GM23338 (cell line): ENCODE results near the gene MRAP. TPM values are rescaled to one million over a fixed set of nuclear protein-coding genes. Genes with fewer than 3 reads are reported as not detected.

ENCODE experiments used
- ATAC-seq: fragments of 200-7000 bp; cut with Tn5 transposase; 3 replicates; pipeline ENCODE4 v1.9.1; 2020
- DNase-seq: peaks from one replicate; pipeline ENCODE4 v3.0.0-alpha.2; 2015; ENCODE audit warnings: low spot score
- H2AFZ ChIP-seq: fragments of 200-600 bp; sonication (generic); 2 replicates; pipeline ENCODE4 v1.8.0; 2016; ENCODE audit warnings: antibody characterized with exemption, mild to moderate bottlenecking, moderate library complexity
- H3F3A ChIP-seq: fragments of 200-600 bp; sonication (generic); replicated peaks from 2 replicates; pipeline ENCODE4 v1.8.0; 2017; ENCODE audit warnings: antibody characterized with exemption, mixed run types, low read depth
- H3K27ac ChIP-seq: fragments of 200-600 bp; sonication (generic); 2 replicates; pipeline ENCODE4 v1.6.1; 2016; ENCODE audit warnings: low read depth
- H3K27me3 ChIP-seq: fragments of 200-600 bp; sonication (generic); 2 replicates; pipeline ENCODE4 v1.8.0; 2016; ENCODE audit warnings: mild to moderate bottlenecking, mixed run types, moderate library complexity; ENCODE audit not compliant: insufficient read depth
- H3K36me3 ChIP-seq: fragments of 200-600 bp; sonication (generic); 2 replicates; pipeline ENCODE4 v1.8.0; 2016; ENCODE audit warnings: mild to moderate bottlenecking; ENCODE audit not compliant: insufficient read depth
- H3K4me1 ChIP-seq: fragments of 200-600 bp; sonication (generic); 2 replicates; pipeline ENCODE4 v1.8.0; 2016; ENCODE audit warnings: mild to moderate bottlenecking, moderate library complexity; ENCODE audit not compliant: insufficient read depth
- H3K4me2 ChIP-seq: fragments of 200-600 bp; sonication (generic); 2 replicates; pipeline ENCODE4 v1.7.1; 2017; ENCODE audit warnings: mixed run types
- H3K4me3 ChIP-seq: fragments of 200-600 bp; sonication (generic); 2 replicates; pipeline ENCODE4 v1.6.1; 2016; ENCODE audit warnings: mixed run types
- H3K79me2 ChIP-seq: fragments of 200-600 bp; sonication (generic); replicated peaks from 2 replicates; pipeline ENCODE4 v1.8.0; 2017; ENCODE audit warnings: mild to moderate bottlenecking; ENCODE audit not compliant: insufficient read depth
- H3K9me2 ChIP-seq: fragments of 200-600 bp; sonication (generic); 2 replicates; pipeline ENCODE4 v1.8.0; 2017; ENCODE audit not compliant: insufficient read depth
- H4K20me1 ChIP-seq: fragments of 200-600 bp; sonication (generic); replicated peaks from 2 replicates; pipeline ENCODE4 v1.8.0; 2017; ENCODE audit warnings: mild to moderate bottlenecking; ENCODE audit not compliant: insufficient read depth
- H3K27ac Mint-ChIP-seq: 2 replicates; pipeline ENCODE4 v1.8.0; 2020; ENCODE audit warnings: inconsistent platforms, mild to moderate bottlenecking, moderate library complexity, mixed read lengths
- H3K27me3 Mint-ChIP-seq: 3 replicates; pipeline ENCODE4 v1.8.0; 2022; ENCODE audit warnings: low read depth, mild to moderate bottlenecking, moderate library complexity, mixed read lengths, inconsistent platforms; ENCODE audit not compliant: insufficient read depth, poor library complexity
- H3K36me3 Mint-ChIP-seq: 3 replicates; pipeline ENCODE4 v1.8.0; 2021; ENCODE audit warnings: low read depth, mild to moderate bottlenecking, inconsistent platforms, moderate library complexity, mixed read lengths
- H3K4me1 Mint-ChIP-seq: 3 replicates; pipeline ENCODE4 v1.8.0; 2020; ENCODE audit warnings: mild to moderate bottlenecking, inconsistent platforms, mixed read lengths
- H3K4me3 Mint-ChIP-seq: 3 replicates; pipeline ENCODE4 v1.8.0; 2021; ENCODE audit warnings: moderate library complexity, mild to moderate bottlenecking, inconsistent platforms, mixed read lengths
- H3K9me3 Mint-ChIP-seq: 3 replicates; pipeline ENCODE4 v1.8.0; 2020; ENCODE audit warnings: moderate library complexity, mild to moderate bottlenecking, inconsistent platforms, mixed read lengths
- CTCF ChIP-seq, 2 experiments: fragments of 200-600 bp in 1 of 2; sonication (generic) in 1 of 2; conservative IDR thresholded peaks; 2 replicates each; pipeline versions ENCODE4 v1.5.1 to v1.6.1; 2016 to 2017; ENCODE audit warnings: antibody characterized with exemption in 2 of 2, low read depth in 2 of 2, mild to moderate bottlenecking in 2 of 2, moderate library complexity in 1 of 2
- ETS1 ChIP-seq: IDR thresholded peaks from 2 replicates; pipeline ENCODE4 v1.6.1; 2016; ENCODE audit warnings: antibody characterized with exemption
- JUNB ChIP-seq: IDR thresholded peaks from one replicate; pipeline ENCODE4 v1.6.1; 2016; ENCODE audit warnings: antibody characterized with exemption; ENCODE audit not compliant: unreplicated experiment
- POLR2AphosphoS5 ChIP-seq: IDR thresholded peaks from 2 replicates; pipeline ENCODE4 v1.6.1; 2016; ENCODE audit warnings: antibody characterized with exemption, low read depth
- REST ChIP-seq: IDR thresholded peaks from one replicate; pipeline ENCODE4 v1.6.1; 2018; ENCODE audit warnings: antibody characterized with exemption; ENCODE audit not compliant: unreplicated experiment
- ZNF331 ChIP-seq: fragments of 250-450 bp; sonication (Bioruptor Pico); IDR thresholded peaks from 2 replicates; pipeline ENCODE4 v1.5.0; 2020; ENCODE audit warnings: low read depth, mild to moderate bottlenecking, moderate library complexity
- ZNF462 ChIP-seq: fragments of 250-450 bp; sonication (Bioruptor Pico); IDR thresholded peaks from 2 replicates; pipeline ENCODE4 v1.5.0; 2020; ENCODE audit warnings: mild to moderate bottlenecking, moderate library complexity
- polyA plus RNA-seq: library from polyadenylated mRNA; unstranded; fragments of >200 nt; fragmentation: Nextera tagmentation; extraction: Ambion mirVana; gene quantifications from 2 replicates; pipeline ENCODE4 v1.2.1, GENCODE V29; 2016
- total RNA-seq: library from RNA; depleted of rRNA; stranded (reverse); fragments of >200 nt; shearing (Covaris generic); gene quantifications from 2 replicates; pipeline ENCODE4 v1.2.3, GENCODE V29; 2014

The MRAP gene
- total and polyA plus RNA-seq, 2 experiments from 2014 or later = 0.78 TPM; not detected in 1

GRCh38 chr21:32349333-32349944, 50.8 kb downstream of the MRAP start:
- DNase-seq = no peak
- no peak for TF ChIP-seq ZNF331 (CRISPR knock-in tag)
- TF ChIP-seq JUNB = no peak
- no peak for TF ChIP-seq ZNF462 (CRISPR knock-in tag)
- TF ChIP-seq CTCF (conservative IDR thresholded peaks at IDR 0.05; ENCODE audit: low read depth in 2 of 2) = no peak
- no peak for TF ChIP-seq REST
- TF ChIP-seq ETS1 = no peak
- no peak for TF ChIP-seq POLR2AphosphoS5
- H3K79me2 ChIP-seq = 0 out of 2 replicates have a peak, but pooled peaks cover 5% of the 10 kb centered on the region
- no peaks in the 10 kb centered on the region for H3K4me1 ChIP-seq
- Mint-ChIP-seq H3K27ac (no peak overlapping the region), H3K36me3 (peaks cover 91% of the 10 kb centered on the region), H3K27me3 (peaks cover 8% of the 10 kb centered on the region), H3K9me3 (no peaks in the 10 kb centered on the region; the same call in 2 of the 3 replicates), H3K4me3 (no peak overlapping the region), H3K4me1 (no peaks in the 10 kb centered on the region)
- H3F3A ChIP-seq = 0 out of 2 replicates have a peak, but pooled peaks cover 2% of the 10 kb centered on the region
- H3K9me2 ChIP-seq = no peaks in the 10 kb centered on the region
- ATAC-seq = no peak
- no peak overlapping the region for H2AFZ ChIP-seq
- H3K4me2 ChIP-seq = no peak overlapping the region
- no peak overlapping the region for H3K27ac ChIP-seq
- peaks cover 19% of the 10 kb centered on the region for H4K20me1 ChIP-seq
- H3K4me3 ChIP-seq = no peak overlapping the region
- H3K36me3 ChIP-seq = peaks cover 70% of the 10 kb centered on the region
- no peaks in the 10 kb centered on the region for H3K27me3 ChIP-seq
